ENCODE data around the gene NCAPD3. TPM values are rescaled to one million over a fixed set of nuclear protein-coding genes. Genes with fewer than 3 reads are reported as not detected.

NCAPD3 gene
- total RNA-seq, 2 experiments from 2014 or later: 94.4 to 97.2 TPM

Other genes starting within 250 kb of the NCAPD3 start
- gene JAM3, start 154.9 kb downstream of the NCAPD3 start, total RNA-seq: 1 to 10 TPM; 4.5 to 5.1 TPM
- gene VPS26B, start 704 bp upstream of the NCAPD3 start, total RNA-seq: 10 to 100 TPM; 60.4 to 63.9 TPM
- gene THYN1, start 29.4 kb upstream of the NCAPD3 start, total RNA-seq: 10 to 100 TPM; 61.5 to 67.0 TPM
- gene ACAD8, start 29.6 kb upstream of the NCAPD3 start, total RNA-seq: 10 to 100 TPM; 21.8 to 23.3 TPM
- gene GLB1L3, start 52.4 kb upstream of the NCAPD3 start, total RNA-seq: 1 to 10 TPM; 6.9 TPM
- 1 to 10 TPM; 2.1 to 2.5 TPM for gene GLB1L2, start 108.0 kb upstream of the NCAPD3 start, total RNA-seq
- gene B3GAT1, start 188.3 kb upstream of the NCAPD3 start, total RNA-seq: 10 to 100 TPM; 10.5 to 11.0 TPM

All from activated CD4-positive, alpha-beta memory T cell treated with anti-CD3 and anti-CD28 coated beads, Interleukin-2, amount 10 ng/mL, durations not matched to agents 7 days and 5 days (primary cell).